GM18507 (cell line): Measurements from ENCODE around the gene NACC2.
"Not testable (repeated sequence)": the region's sequence is repeated elsewhere in the genome, so short reads cannot be mapped to it uniquely, and the experiment has no call there.

Experiments
- DNase-seq: peaks from one replicate; pipeline ENCODE4 v3.0.0; 2011; ENCODE audit warnings: low read depth; ENCODE audit not compliant: insufficient read length; ENCODE audit errors: extremely low spot score
- FAIRE-seq: peaks from 2 replicates; lab custom pipeline; 2011; peaks lifted over from hg19 to GRCh38; lab: Jason Lieb, UNC

The NACC2 gene

DNA sequence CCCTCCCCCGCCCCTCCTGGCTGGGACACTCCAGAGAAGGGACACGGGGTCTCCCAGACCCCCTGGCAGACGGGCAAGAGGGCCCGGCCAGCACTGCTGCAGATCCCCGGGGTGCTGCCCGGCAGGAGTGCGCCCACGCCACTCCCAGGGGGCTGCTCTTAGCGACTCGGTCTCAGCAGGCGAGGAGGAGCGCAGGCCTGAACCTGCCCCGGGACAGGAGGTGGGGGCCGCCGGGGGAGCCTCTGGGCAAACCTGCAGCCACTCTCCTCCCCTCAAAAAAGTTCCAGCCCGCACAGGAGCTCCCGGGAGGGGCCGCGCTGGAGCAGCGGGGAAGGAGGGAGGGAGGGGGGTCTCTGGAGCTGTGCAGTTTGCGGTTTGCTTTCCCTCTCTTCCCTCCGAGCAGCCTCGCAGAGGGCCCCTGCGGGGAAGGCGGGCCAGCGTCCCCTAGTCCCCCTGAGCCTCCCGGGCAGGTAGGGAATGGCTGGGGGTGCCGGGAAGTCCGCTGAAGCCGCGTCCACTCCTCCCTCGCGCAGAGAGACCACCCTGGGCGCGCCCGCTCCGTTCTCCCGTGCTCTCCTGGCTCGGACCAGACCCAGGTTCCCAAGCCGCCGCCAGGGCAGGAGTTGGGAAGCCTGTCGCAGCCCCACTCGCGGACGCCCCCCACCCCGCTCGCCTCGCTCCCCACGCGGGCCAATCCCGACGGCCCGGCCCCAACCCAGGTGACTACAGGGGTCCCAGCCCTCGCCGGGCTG, 44.2 kb downstream of the NACC2 start:
- no peak for DNase-seq
- FAIRE-seq = no peak

DNA sequence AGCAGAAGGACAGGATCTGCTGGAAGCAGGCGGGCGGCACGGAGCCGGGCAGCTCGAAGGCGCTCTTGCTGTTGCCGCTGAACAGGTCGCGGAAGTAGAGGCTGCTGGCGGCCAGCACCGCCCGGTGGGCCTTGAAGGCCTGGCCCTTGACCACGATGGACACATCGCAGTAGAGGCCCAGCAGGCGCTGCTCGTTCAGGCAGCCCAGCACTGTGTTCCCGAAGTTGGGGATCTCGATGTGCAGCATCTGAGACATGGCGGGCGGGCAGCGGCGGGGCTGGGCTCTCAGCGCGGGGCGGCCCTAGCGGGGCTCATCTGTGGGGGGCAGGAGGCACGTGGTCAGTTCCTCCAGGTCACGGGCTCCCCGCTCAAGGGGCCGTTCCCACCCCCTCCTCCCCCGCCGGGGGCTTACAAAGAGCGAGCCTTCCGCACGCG, 44.8 kb downstream of the NACC2 start:
- DNase-seq (no peak), FAIRE-seq (no peak)

DNA sequence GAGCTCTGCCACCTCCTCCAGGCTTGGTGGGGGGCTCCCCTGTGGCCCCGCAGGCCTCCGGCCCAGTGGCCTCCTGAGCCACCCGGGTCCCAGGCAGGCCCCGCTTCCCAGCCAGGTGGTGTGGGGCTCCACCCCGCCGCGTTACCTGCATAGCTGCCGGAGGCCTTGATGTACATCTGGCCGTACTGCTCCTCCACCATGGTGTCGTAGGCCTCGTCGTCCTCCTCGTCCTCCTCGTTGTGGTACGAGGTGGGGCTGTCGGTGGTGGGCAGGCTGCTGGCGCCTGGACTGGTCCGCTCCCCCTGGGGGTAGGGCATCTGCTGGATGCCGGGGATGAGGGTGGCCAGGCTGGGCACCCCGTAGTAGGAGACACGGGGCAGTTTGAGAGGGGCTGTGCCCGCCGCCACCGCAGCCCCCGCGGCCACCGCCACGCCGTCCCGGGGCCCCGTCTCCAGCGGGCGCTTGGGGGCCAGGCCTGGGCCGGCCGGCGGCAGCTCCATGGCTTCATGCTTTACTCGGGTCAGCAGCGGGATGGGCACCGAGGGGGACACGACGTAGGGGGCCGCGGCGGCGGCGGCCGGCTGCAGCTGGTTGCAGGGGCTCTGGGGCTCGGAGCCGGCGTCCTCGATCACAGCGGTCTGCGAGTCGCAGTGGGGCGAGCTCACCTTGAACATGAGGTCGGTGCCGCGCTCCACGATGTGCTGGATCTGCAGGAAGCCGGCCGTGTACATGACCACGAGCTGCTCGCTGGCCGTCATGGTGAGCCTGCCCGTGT, 45.4 kb downstream of the NACC2 start:
- no peak for DNase-seq
- FAIRE-seq = no peak

DNA sequence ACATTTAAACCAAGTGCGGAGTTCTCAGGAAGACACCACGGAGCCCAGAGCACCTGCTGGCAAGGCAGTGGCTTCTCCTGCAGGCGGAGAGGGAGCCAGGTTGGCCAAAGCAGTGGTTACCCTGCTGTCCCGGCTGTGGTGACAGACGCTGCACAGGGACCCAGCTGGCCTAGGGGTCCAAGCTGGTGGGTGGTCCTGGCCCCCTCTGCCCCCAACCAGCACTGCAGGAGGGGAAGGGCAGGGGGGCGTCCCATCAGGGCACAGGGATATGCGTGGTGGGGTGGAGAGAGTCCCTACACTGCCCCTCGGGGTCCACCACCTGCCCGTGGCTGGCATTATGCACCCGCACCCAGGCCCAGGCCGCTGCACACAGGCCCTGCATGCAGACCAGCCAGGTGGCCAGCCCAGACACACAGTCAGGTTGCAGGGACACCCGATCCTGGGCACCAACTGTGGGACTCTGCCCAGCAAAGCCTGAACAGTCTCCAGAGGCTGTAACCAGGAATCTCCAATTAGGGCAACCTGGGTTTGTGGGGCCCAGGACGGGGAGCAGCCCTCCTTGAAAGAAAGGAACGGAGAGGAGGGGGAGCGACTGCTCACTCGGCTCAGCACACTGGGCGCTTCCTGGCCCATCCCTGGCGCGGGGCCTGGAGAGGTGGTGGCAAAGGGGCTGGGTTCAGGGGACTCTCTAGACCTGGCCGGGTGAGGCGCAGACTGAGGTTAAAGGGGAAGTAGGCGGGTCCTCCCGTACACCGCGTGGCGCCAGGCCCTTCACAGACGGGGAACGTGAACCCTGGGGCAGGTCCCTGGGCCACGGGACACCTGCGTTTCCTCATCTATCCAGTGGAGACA, 46.3 kb downstream of the NACC2 start:
- FAIRE-seq (no peak), DNase-seq (no peak)

DNA sequence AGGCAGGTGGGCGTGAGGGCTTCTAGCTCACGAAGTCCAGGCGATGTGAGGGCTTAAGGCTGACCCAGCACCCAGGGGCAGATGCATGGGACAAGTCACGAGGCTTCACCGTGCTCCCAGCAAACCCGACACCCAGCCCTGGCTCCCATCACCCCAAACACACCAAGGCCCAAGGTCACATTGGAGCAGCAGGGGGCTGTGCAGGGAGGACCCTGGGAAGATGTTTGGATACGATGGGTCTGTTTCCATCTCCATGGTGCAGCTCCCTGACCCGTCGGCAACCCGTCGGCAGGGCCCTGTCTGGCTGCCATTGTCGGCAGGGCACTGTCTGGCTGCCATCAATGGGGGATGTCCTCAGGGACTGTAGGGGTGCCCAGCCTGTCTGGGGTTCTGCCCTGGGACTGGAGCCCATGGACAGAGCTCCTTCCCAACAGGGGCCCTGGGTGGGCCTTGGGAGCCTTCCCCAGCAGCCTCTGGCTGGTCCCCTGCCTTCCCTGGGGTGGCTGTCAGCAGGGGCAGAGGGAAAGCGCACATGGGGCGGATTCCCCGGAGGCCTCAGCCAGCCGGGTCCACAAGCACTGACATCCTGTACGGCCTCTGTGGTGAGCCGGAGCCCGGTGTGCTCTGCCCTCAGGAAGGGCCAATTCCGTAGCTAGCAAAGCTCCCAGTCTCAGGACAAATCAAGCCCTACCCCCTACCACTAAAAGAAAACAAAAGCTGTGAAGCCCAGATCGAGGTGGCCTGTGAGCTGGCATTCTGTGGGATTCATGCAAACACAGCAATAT, 47.1 kb downstream of the NACC2 start:
- DNase-seq = no peak
- no peak for FAIRE-seq

DNA sequence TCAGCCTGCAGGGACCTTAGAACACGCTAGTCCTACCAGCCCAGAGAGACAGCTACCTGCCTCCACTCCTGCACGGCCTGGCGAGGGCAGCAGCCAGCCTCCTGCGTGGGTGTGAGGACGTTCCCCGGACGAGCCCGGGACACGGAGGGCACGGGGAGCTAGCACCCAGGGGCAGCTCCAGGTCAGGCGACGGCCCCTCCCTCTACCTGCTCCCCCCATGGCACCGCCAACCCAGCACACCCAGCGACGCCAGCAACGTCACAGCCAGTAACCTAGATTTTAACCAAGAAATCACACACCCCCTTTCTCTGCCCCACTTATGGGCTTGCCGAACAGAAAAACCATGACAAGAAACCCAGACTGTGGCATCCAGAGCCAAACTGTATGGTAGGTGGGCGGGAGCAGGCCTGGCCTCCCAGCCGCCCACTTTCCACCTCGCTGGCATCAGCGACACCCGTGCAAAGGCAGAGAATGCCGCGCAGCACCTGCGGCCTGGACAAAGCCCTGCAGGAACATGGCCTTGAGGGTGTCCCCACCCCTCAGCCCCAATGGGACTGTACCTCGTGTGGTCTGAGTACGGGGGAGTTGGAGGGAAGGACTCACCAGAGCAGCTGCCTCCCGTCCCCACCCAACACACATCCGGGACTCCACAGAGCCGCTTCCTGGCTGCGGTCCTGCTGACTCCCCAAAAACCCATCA, 47.9 kb downstream of the NACC2 start:
- FAIRE-seq (no peak), DNase-seq (no peak)

DNA sequence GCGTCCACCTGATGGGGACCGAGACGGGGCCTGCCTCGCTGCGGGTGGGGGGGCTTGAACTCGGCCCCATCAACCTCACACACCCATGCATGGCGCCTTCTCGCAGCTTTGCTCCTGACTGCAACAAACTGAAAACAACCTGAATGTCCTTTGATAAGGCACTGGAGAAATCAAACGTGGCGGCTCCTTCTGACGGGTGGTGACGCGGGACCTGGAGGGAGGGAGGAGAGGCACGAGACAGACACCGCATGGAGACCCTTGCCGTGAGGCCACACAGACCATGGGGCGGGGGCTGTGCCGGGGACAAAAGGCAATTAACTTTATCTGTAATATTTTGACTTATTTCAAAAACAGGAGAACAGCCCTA, 48.6 kb downstream of the NACC2 start:
- FAIRE-seq (no peak), DNase-seq (no peak)

DNA sequence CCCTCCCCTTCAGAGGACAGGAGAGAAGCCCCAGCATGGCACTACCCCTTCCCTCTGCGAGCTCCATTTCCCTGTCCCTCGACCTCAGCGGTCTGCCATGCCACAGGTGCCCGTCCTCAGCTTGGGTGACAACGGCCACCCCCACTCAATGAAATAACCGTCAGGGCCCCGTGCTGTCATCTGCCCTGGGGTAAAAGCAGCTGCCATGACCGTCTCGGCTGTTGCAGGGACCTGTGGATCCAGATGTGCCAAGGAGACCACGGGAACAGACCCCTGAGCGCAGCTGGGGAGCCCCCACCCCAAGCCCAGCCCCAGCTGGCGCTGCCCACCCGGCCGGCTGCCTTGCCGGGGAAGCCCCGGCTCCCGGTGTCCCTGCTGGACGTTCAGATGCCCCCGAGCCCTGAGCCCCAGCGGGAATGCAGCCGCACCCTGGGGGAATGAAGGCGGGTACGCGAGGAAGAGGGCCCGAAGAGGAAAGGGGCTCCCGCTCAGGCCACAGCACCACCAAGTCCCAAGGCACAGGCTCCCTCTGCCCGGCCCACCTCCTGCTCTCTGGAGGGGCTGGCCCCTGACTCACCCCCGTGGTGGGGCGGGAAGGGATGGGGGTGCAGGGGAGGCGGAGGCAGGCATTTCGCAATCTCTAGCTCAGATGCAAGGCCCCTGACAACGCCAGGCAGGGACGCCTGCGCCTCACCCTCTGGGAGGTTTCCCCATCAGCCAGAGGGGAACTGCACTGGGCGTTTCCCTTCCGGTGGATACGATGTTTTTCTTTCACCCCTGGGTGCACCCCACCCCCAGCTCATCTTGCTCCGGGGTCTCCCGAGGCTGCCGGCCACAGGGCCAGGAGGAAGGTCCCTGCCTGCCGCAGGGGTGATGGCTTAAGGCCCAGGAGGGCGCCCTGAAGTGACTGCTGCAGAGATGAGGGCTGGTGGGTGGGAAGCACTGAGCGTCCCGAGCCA, 49.2 kb downstream of the NACC2 start:
- DNase-seq (no peak), FAIRE-seq (no peak)

DNA sequence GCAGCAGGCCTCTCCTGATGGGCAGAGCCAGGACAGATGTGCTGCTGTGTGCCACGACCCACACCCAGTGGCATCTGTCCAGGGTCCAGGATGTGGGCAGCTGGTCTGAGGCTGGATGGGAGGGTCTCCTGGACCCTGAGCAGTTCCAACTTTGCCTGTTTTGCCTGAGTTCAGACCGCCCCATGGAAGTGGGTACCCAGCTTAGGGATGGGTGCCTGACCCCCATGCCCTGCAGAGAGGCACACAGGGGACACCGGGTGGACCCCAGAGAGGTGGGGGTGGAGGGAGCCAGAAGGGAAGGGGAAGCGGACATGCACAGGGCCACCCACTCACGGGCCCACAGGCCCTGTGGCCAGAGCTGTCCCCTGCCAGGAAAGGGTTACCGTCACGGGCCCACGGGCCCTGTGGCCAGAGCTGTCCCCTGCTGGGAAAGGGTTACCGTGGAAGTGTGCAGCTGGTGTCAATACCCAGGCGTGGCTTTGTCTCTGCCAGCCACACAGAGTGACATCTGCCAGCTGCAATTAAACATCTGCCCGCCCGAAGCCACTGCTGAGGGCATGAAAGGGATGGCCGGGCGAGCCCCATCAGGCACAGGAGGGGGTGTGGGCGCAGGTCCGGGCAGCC, 50.0 kb downstream of the NACC2 start:
- no peak for FAIRE-seq
- DNase-seq = no peak

DNA sequence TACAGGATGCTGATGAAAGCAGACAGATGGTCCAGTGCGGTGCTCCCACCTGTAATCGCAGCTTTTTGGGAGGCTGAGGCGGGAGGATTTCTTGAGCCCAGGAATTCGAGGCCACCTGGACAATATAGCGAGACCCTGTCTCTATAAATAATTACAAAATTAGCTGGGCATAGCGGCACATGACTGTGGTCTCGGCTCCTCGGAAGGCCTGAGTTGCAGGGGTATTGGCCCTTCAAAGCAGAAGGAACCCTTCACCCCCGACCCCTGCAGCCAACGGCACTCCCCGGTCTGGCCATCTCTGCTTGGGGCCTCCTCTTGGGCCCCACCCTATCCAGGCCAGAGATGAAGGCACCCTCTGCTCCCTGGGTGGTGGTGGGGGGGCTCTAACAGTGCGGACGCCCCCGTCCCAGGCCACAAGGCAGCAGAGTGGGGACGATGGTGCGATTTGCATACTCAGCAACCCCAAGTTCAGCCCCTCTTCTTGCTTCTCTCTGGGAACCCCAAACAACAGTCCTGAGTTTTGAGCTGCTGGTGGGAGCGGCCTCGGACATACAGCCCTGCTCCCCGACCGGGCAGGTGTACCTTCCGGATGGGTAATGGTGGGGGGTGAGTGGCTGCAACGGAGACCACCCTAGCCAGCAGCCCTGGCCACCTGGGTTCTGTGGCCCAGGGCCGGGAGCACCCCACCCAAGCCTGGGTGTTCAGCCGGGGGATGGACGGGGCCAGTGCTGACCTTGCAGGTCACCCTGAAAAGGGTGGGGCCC, 50.7 kb downstream of the NACC2 start:
- no peak for DNase-seq
- no peak for FAIRE-seq

DNA sequence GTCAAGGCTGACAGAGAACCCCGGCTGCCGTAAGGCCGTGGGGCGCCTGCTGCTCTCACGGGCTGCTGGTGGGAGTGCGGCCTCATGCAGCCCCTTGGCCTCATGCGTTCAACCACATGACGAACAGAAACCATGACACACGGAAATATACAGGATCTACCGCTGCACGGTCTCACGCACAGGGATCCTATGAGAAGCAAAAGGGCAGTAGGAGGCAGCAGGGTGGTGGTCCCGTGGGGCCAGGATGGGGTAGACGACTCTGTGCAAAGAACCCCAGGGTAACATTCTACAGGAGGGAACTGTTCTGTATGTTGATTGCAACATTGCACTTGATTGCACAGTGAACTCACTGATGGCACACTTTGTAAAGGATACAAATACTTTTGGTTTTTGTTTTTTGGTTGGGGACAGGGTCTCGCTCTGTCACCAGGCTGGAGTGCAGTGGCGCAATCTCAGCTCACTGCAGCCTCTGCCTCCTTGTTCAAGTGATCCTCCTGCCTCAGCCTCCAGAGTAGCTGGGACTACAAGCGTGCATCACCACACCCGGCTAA, 51.6 kb downstream of the NACC2 start:
- DNase-seq (no peak), FAIRE-seq (no peak)

DNA sequence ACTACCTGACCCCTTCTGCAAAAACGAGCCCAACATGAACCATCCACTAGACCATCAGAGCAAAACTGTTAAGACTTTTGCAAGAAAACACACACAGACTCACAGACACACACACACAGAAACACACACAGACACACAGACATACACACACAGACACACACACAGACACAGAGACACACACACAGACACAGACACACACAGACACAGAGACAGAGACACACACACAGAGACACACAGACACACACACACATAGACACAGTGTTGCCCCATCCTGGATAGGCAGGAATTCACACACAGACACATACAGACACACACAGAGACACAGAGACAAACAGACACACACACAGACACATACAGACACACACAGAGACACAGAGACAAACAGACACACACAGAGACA, 52.5 kb downstream of the NACC2 start:
- FAIRE-seq = no peak
- DNase-seq = no peak

DNA sequence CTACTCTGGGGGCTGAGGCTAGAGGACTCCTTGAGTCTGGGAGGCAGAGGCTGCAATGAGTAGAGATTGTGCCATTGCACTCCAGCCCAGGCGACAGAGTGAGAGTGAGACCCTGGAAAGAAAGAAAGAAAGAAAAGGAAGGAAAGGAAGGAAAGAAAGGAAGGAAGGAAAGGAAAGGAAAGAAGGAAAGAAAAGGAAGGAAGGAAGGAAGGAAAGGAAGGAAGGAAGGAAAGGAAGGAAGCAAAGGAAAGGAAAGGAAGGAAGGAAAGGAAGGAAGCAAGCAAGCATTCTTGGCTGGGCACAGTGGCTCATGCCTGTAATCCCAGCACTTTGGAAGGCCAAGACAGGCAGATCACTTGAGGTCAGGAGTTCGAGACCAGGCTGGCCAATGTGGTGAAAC, 54.2 kb downstream of the NACC2 start:
- not testable (repeated sequence) for FAIRE-seq

DNA sequence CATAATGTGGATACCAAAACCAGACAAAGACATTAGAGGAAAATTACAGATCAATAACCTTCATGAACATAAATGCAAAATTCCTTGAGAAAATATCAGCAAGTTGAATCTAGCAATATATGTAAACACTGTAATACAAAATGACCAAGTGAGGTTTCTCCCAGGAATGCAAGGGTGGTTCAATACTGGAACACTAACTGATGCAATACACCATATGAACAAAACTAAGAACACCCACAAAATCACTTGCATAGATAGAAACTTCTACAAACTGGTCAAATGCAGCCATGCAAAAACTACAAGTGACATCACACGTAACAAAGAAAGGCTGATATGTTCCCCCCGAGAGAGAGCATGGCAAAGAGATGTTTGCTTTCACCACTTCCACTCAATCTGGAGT, 55.6 kb downstream of the NACC2 start:
- DNase-seq = no peak
- FAIRE-seq = no peak

More for the DNA sequence above, 54.2 kb downstream of the NACC2 start:
- DNase-seq = not testable (repeated sequence)

DNA sequence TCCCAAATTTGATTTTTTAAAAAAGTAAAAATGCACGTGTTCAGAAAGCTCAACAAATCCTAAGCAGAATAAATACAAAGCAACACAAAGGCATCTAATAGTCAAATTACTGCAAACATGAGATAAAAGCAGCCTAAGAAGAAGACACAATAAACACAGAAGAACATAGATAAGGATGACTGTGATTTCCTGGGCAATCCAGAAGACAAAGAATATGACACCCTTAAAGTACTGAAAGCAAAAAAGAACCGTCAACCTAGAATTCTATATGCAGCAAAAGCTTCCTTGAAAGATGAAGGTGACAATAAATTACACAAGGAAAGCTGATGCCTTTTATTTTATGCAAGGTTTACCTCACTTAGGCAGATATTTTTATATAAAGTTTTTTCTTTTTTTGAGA, 58.2 kb downstream of the NACC2 start:
- DNase-seq = no peak
- FAIRE-seq = no peak

DNA sequence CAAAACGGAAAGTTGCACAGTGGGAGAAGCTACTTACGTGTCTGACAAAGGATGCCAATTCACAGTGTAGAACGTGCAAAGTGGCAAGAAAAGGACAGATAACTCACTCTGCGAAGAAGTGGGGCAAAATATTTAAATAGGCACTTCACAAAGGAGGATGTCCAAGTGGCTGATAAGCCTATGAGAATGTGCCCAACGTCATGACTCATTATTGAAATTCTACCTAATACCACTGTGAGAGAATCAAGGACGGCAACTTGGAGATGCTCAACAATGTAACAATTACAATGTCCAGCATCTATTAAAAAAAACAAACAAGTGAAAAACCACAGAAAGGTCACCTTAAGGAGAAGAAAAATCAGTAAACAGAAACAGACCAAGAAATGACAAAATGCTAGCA, 59.0 kb downstream of the NACC2 start:
- FAIRE-seq (no peak), DNase-seq (no peak)
